ENCODE results near the gene PRMT9. TPM values are rescaled to one million over a fixed set of nuclear protein-coding genes. Genes with fewer than 3 reads are reported as not detected.

The PRMT9 gene
- total and polyA plus RNA-seq, 10 of the 15 experiments (the other 5 are each of a cell fraction or from before 2014, with no cell fraction given), result 4.1 to 11.8 (median 7.6) TPM

DNA sequence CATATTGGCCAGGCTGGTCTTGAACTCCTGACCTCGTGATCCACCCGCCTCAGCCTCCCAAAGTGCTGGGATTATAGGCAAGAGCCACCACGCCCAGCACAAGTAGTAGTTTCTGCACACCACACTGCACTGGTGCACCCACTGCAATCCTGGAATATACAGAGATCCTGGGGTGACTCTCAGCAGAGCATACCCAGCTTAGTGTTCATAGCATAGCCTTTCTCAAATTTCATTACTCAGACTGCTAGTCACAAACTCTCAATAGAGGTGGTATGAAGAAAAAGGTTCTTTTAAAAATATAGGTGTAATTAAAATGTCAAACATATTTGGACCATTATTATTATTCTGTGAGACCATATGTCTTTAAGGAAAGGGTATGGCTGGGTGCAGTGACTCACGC, 41.7 kb upstream of the PRMT9 start:
- SMC1A ChIA-PET (ENCODE audit: uncharacterized antibody, unreplicated experiment), result interaction anchor here (1.0 to 1.9 kb wide), 4 partner anchors 16 to 140 kb away, joined by 3 to 9 read pairs (median 5); no protein-coding TSS in a partner anchor
- in situ Hi-C loops (cut with MboI), result no loop called here
- TF ChIP-seq CHD1 (IDR thresholded peaks at IDR 0.05; ENCODE audit: low read depth, low read length) (no peak), ZNF592 (IDR thresholded peaks at IDR 0.05) (no peak), YY1 (IDR thresholded peaks at IDR 0.05; ENCODE audit: low read depth, low read length) (no peak), ZNF24 (IDR thresholded peaks at IDR 0.05) (no peak), SP1 (IDR thresholded peaks at IDR 0.05; ENCODE audit: low read depth, low read length) (no peak), POU2F2 (IDR thresholded peaks at IDR 0.05; ENCODE audit: borderline replicate concordance, low read depth, low read length) (no peak), FOS (IDR thresholded peaks at IDR 0.05; ENCODE audit: borderline replicate concordance, extremely low read depth, insufficient read length) (no peak), LARP7 (IDR thresholded peaks at IDR 0.05) (no peak), BCL3 (IDR thresholded peaks at IDR 0.05; ENCODE audit: borderline replicate concordance, insufficient read depth, low read depth, low read length, poor library complexity, severe bottlenecking) (no peak), CREM (IDR thresholded peaks at IDR 0.05; ENCODE audit: low read depth) (no peak), SUPT20H (IDR thresholded peaks at IDR 0.05; ENCODE audit: borderline replicate concordance, control insufficient read depth, low read depth, low read length) (no peak)
- TF ChIP-seq, protein P1, sequence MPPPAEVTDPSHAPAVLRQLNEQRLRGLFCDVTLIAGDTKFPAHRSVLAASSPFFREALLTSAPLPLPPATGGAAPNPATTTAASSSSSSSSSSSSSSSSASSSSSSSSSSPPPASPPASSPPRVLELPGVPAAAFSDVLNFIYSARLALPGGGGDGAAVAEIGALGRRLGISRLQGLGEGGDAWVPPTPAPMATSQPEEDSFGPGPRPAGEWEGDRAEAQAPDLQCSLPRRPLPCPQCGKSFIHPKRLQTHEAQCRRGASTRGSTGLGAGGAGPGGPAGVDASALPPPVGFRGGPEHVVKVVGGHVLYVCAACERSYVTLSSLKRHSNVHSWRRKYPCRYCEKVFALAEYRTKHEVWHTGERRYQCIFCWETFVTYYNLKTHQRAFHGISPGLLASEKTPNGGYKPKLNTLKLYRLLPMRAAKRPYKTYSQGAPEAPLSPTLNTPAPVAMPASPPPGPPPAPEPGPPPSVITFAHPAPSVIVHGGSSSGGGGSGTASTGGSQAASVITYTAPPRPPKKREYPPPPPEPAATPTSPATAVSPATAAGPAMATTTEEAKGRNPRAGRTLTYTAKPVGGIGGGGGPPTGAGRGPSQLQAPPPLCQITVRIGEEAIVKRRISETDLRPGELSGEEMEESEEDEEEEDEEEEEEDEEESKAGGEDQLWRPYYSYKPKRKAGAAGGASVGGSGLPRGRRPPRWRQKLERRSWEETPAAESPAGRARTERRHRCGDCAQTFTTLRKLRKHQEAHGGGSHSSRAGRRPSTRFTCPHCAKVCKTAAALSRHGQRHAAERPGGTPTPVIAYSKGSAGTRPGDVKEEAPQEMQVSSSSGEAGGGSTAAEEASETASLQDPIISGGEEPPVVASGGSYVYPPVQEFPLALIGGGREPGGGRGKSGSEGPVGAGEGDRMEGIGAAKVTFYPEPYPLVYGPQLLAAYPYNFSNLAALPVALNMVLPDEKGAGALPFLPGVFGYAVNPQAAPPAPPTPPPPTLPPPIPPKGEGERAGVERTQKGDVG (CRISPR knock-in tag; IDR thresholded peaks at IDR 0.05), result no peak

More for the DNA sequence above, 41.7 kb upstream of the PRMT9 start:
- Histone ChIP-seq H3K79me2 (ENCODE audit: control insufficient read depth, insufficient read depth, low read length) (no peaks in the 10 kb centered on the region), H3K4me3 (no peak overlapping the region), H3K9me3 (replicated peaks; ENCODE audit: control insufficient read depth, insufficient read depth, low read length) (no peaks in the 10 kb centered on the region), H2AFZ (ENCODE audit: control insufficient read depth, low read depth, low read length) (no peak overlapping the region), H3K27me3 (replicated peaks in 1 of 2; ENCODE audit: control insufficient read depth in 2 of 2, insufficient read depth in 2 of 2, low read length in 1 of 2) (no peaks in the 10 kb centered on the region), H4K20me1 (ENCODE audit: control insufficient read depth, insufficient read depth) (no peaks in the 10 kb centered on the region), H3K4me1 (ENCODE audit: control insufficient read depth, insufficient read depth, low read length) (no peaks in the 10 kb centered on the region), H3K36me3 (ENCODE audit: control insufficient read depth in 2 of 2, insufficient read depth in 2 of 2, low read length in 1 of 2) (no peaks in the 10 kb centered on the region), H3K4me2 (ENCODE audit: control insufficient read depth, insufficient read depth) (no peak overlapping the region), H3K9ac (ENCODE audit: control insufficient read depth, insufficient read depth, low read length) (no peak overlapping the region), H3K27ac (ENCODE audit: control insufficient read depth, insufficient read depth) (no peak overlapping the region)
- ChIA-PET CTCF (interaction anchor here (0.9 to 1.7 kb wide), 2 partner anchors 63 to 141 kb away, joined by 3 to 12 read pairs; no protein-coding TSS in a partner anchor), POLR2A (interaction anchor here (0.5 to 1.5 kb wide), 3 partner anchors 26 to 51 kb away, joined by 3 to 4 read pairs (median 4); no protein-coding TSS in a partner anchor), RAD21 (ENCODE audit: unreplicated experiment) (interaction anchor here (0.7 to 2.0 kb wide), 2 partner anchors 141 to 1456 kb away, joined by 3 to 11 read pairs; no protein-coding TSS in a partner anchor)
- ATAC-seq (no peak), DNase-seq (ENCODE audit: low read depth, low spot score) (no peak), FAIRE-seq (no peak)
- intact Hi-C loops (cut with micrococcal nuclease; ENCODE audit: unreplicated experiment), result no loop called here
- WGBS (ENCODE audit: insufficient coverage, insufficient replicate concordance, low lambda C conversion rate, missing lambda C conversion rate), result 82% methylated on average over 4 of the region's 4 CpGs
- BruUV-seq (replicated peaks), result no TSS peak

Measured in GM12878 (cell line).